ENCODE data around the gene IPO9.

Gene IPO9

DNA sequence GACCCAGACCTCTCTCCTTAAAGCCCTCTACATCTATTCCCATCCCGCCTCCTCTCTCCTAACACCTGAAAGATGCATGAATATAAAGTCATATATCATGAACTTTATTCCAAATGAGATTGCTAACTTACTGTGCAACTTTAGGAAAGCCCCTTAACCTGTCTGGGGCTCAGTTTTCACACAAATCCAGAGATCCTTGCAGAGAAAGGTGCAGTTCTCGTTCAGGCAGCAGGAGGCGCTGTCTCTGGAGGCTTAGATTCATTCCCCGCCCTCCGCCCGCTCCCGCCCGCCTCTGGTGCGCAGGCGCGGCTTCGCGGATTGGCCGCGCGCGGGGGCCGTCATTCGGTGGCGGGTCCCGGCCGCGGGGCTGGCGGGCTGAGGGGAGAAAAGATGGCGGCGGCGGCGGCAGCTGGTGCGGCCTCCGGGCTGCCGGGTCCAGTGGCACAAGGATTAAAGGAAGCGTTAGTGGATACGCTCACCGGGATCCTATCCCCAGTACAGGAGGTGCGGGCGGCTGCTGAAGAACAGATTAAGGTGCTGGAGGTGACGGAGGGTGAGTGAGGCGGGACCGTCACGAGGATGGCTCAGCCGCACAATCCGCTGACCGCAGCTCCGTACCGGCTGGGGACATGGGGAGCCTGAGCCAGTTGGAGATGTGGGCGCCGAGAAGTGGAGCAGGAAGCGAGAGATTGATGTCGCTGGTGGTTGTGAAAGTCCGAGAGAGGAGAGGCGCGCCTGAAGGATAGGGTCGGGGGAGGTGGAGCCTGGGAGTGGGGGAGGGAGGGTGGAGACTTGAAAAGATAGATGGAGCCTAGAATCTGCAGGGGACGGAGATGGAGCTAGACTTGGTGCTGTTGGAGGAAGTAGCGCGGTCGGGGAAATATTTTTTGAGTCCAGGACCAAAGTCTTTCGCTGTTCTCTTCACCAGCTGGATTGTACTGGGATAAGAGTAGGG, at the start of gene IPO9:
Gene IPO9, plus strand, starts transcription at position 338 of the 955 bp plus-strand sequence. Its CDS starts 53 bp downstream, at position 391.
- TF ChIP-seq, protein P1, sequence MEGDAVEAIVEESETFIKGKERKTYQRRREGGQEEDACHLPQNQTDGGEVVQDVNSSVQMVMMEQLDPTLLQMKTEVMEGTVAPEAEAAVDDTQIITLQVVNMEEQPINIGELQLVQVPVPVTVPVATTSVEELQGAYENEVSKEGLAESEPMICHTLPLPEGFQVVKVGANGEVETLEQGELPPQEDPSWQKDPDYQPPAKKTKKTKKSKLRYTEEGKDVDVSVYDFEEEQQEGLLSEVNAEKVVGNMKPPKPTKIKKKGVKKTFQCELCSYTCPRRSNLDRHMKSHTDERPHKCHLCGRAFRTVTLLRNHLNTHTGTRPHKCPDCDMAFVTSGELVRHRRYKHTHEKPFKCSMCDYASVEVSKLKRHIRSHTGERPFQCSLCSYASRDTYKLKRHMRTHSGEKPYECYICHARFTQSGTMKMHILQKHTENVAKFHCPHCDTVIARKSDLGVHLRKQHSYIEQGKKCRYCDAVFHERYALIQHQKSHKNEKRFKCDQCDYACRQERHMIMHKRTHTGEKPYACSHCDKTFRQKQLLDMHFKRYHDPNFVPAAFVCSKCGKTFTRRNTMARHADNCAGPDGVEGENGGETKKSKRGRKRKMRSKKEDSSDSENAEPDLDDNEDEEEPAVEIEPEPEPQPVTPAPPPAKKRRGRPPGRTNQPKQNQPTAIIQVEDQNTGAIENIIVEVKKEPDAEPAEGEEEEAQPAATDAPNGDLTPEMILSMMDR (IDR thresholded peaks at IDR 0.05; ENCODE audit: low read depth, low read length, missing control alignments), result peak; percentile 86
- H3K4me3 ChIP-seq (replicated peaks; ENCODE audit: low read depth, low read length), result peak within 1 kb of the TSS; percentile 89
- peak; percentile 84 for DNase-seq (ENCODE audit: extremely low read depth, low read depth)

DNA sequence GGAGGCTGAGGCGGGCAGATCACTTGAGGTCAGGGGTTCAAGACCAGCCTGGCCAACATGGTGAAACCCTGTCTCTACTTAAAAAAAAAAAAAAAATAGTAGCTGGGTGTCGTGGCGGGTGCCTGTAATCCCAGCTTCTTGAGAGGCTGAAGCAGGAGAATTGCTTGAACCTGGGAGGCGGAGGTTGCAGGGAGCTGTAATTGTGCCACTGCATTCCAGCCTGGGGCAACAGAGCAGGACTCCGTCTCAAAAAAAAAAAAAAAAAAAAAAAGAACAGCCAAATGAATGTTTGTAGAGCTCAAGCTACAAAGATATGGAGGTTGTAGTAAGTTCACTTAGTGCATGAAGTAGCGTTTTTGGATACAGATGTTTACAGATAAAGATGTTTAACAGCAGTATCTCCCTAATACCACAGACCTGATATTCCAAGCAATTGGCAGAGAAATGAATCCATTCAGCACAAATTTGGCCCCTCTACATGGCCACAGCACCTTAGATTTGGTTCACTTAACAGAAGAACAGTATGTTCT, 49.5 kb upstream of the IPO9 start:
- no peak overlapping the region for H3K4me3 ChIP-seq (replicated peaks; ENCODE audit: low read depth, low read length)
- TF ChIP-seq, protein P1 (IDR thresholded peaks at IDR 0.05; ENCODE audit: low read depth, low read length, missing control alignments), result no peak
- DNase-seq (ENCODE audit: extremely low read depth, low read depth), result no peak

DNA sequence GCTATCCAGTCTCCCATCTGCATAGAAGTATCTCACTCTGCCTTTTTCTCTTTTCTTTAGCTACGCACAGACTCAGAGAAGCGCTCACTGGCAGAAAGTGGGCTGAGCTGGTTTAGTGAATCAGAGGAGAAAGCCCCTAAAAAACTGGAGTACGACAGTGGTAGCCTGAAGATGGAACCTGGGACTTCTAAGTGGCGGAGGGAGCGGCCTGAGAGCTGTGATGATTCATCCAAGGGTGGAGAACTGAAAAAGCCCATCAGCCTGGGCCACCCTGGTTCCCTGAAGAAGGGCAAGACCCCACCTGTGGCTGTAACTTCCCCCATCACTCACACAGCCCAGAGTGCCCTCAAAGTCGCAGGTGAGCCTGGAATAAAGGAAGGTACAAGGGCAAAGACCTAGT, 48.0 kb upstream of the IPO9 start:
- TF ChIP-seq, protein P1 (IDR thresholded peaks at IDR 0.05; ENCODE audit: low read depth, low read length, missing control alignments), result no peak
- H3K4me3 ChIP-seq (replicated peaks; ENCODE audit: low read depth, low read length), result no peak overlapping the region
- no peak for DNase-seq (ENCODE audit: extremely low read depth, low read depth)

DNA sequence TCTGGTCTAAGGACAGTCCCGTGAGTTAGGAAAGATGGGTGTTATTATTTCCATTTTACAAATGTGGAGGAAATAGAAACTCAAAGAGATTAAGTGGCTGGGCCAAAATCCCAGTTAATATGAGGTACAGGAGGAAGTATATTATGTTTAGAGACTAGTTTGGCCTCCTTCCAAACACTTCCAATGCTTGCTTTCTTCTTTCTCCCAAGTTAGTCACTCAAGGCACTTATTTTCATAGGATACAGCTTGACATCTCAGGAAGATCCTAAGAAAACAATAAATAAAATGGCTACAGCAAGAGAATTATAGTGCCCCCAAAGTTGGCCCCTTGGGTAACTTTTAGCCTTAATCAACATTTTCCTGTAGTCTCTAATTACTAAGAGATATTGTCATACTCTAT, 47.5 kb upstream of the IPO9 start:
- no peak for DNase-seq (ENCODE audit: extremely low read depth, low read depth)

DNA sequence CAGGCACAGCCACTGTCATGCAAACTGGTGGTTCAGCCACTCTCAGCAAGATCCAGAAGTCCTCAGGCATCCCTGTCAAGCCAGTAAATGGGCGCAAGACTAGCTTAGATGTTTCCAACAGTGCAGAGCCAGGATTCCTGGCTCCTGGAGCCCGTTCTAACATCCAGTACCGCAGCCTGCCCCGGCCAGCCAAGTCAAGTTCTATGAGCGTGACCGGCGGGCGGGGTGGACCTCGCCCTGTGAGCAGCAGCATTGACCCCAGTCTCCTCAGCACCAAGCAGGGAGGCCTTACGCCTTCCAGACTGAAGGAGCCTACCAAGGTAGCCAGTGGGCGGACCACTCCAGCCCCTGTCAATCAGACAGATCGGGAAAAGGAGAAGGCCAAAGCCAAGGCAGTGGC, 46.6 kb upstream of the IPO9 start:
- TF ChIP-seq, protein P1 (IDR thresholded peaks at IDR 0.05; ENCODE audit: low read depth, low read length, missing control alignments), result no peak
- no peak for DNase-seq (ENCODE audit: extremely low read depth, low read depth)

More for the DNA sequence above, 47.5 kb upstream of the IPO9 start:
- TF ChIP-seq, protein P1 (IDR thresholded peaks at IDR 0.05; ENCODE audit: low read depth, low read length, missing control alignments), result no peak
- H3K4me3 ChIP-seq (replicated peaks; ENCODE audit: low read depth, low read length), result no peak overlapping the region

DNA sequence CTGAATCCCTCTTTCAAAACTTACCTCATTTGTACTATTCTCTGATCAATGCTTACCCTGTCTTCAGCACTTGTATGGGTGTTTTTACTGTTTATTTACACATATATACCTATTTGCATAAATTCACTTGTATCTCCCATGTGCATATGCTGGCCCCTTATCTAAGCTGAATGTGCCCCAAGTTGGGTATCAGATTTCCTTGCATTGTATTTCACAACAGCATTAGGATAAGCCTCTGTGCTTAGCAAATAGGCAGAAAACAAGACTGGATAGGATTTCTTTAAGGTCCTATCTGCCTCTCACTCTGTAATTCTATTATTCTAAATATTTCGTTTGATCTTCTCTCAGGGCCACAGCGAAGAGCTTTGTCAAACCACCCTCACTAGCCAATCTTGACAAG, 45.9 kb upstream of the IPO9 start:
- TF ChIP-seq, protein P1 (IDR thresholded peaks at IDR 0.05; ENCODE audit: low read depth, low read length, missing control alignments), result no peak
- no peak overlapping the region for H3K4me3 ChIP-seq (replicated peaks; ENCODE audit: low read depth, low read length)
- DNase-seq (ENCODE audit: extremely low read depth, low read depth), result no peak

More for the DNA sequence above, 46.6 kb upstream of the IPO9 start:
- no peak overlapping the region for H3K4me3 ChIP-seq (replicated peaks; ENCODE audit: low read depth, low read length)
